Ishikawa (cell line): ENCODE data around the gene CCDC188.

Experiments
- CEBPB ChIP-seq: IDR thresholded peaks from 2 replicates; pipeline ENCODE4 v1.6.1; 2012
- CREB1 ChIP-seq: IDR thresholded peaks from 2 replicates; pipeline ENCODE4 v1.6.1; 2012; ENCODE audit warnings: low read depth
- EGR1 ChIP-seq: IDR thresholded peaks from 2 replicates; pipeline ENCODE4 v1.6.1; 2012
- EP300 ChIP-seq: IDR thresholded peaks from 2 replicates; pipeline ENCODE4 v1.6.1; 2012; ENCODE audit warnings: borderline replicate concordance
- FOXM1 ChIP-seq: IDR thresholded peaks from 2 replicates; pipeline ENCODE4 v1.6.1; 2012; ENCODE audit warnings: low read depth, borderline replicate concordance
- MAX ChIP-seq: IDR thresholded peaks from 2 replicates; pipeline ENCODE4 v1.6.1; 2012
- NFIC ChIP-seq: IDR thresholded peaks from 2 replicates; pipeline ENCODE4 v1.6.1; 2012
- RAD21 ChIP-seq: IDR thresholded peaks from 2 replicates; pipeline ENCODE4 v1.6.1; 2012; ENCODE audit warnings: low read depth
- TAF1 ChIP-seq: IDR thresholded peaks from 2 replicates; pipeline ENCODE4 v1.6.1; 2012; ENCODE audit warnings: low read depth, mild to moderate bottlenecking
- TCF12 ChIP-seq: IDR thresholded peaks from 2 replicates; pipeline ENCODE4 v1.6.1; 2012; ENCODE audit warnings: low read depth
- TEAD4 ChIP-seq: IDR thresholded peaks from 2 replicates; pipeline ENCODE4 v1.6.1; 2012
- USF1 ChIP-seq: IDR thresholded peaks from 2 replicates; pipeline ENCODE4 v1.6.1; 2012
- YY1 ChIP-seq: IDR thresholded peaks from 2 replicates; pipeline ENCODE4 v1.6.1; 2012; ENCODE audit warnings: low read depth
- ZBTB7A ChIP-seq: IDR thresholded peaks from 2 replicates; pipeline ENCODE4 v1.6.1; 2012; ENCODE audit warnings: low read depth
- TF ChIP-seq, protein P1 (sequence below): IDR thresholded peaks from 2 replicates; pipeline ENCODE4 v1.6.1; 2012; ENCODE audit warnings: low read depth, mild to moderate bottlenecking

CCDC188 gene

GRCh38 chr22:20159076-20159475, 8.2 kb upstream of the CCDC188 start:
- TF ChIP-seq RAD21 (peak; percentile 2; the same call in 1 of the 2 replicates), YY1 (no peak)

GRCh38 chr22:20158391-20159036, 7.7 kb upstream of the CCDC188 start:
- no peak for TF ChIP-seq EP300
- TF ChIP-seq, protein P1, sequence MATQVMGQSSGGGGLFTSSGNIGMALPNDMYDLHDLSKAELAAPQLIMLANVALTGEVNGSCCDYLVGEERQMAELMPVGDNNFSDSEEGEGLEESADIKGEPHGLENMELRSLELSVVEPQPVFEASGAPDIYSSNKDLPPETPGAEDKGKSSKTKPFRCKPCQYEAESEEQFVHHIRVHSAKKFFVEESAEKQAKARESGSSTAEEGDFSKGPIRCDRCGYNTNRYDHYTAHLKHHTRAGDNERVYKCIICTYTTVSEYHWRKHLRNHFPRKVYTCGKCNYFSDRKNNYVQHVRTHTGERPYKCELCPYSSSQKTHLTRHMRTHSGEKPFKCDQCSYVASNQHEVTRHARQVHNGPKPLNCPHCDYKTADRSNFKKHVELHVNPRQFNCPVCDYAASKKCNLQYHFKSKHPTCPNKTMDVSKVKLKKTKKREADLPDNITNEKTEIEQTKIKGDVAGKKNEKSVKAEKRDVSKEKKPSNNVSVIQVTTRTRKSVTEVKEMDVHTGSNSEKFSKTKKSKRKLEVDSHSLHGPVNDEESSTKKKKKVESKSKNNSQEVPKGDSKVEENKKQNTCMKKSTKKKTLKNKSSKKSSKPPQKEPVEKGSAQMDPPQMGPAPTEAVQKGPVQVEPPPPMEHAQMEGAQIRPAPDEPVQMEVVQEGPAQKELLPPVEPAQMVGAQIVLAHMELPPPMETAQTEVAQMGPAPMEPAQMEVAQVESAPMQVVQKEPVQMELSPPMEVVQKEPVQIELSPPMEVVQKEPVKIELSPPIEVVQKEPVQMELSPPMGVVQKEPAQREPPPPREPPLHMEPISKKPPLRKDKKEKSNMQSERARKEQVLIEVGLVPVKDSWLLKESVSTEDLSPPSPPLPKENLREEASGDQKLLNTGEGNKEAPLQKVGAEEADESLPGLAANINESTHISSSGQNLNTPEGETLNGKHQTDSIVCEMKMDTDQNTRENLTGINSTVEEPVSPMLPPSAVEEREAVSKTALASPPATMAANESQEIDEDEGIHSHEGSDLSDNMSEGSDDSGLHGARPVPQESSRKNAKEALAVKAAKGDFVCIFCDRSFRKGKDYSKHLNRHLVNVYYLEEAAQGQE, result no peak
- TF ChIP-seq ZBTB7A, result no peak
- TF ChIP-seq FOXM1, result no peak
- TF ChIP-seq TAF1, result no peak
- TF ChIP-seq RAD21, result no peak
- TF ChIP-seq NFIC, result no peak
- no peak for TF ChIP-seq MAX
- no peak for TF ChIP-seq YY1
- no peak for TF ChIP-seq CREB1
- TF ChIP-seq TEAD4, result no peak
- no peak for TF ChIP-seq USF1
- no peak for TF ChIP-seq TCF12
- TF ChIP-seq CEBPB, result no peak
- no peak for TF ChIP-seq EGR1

DNA sequence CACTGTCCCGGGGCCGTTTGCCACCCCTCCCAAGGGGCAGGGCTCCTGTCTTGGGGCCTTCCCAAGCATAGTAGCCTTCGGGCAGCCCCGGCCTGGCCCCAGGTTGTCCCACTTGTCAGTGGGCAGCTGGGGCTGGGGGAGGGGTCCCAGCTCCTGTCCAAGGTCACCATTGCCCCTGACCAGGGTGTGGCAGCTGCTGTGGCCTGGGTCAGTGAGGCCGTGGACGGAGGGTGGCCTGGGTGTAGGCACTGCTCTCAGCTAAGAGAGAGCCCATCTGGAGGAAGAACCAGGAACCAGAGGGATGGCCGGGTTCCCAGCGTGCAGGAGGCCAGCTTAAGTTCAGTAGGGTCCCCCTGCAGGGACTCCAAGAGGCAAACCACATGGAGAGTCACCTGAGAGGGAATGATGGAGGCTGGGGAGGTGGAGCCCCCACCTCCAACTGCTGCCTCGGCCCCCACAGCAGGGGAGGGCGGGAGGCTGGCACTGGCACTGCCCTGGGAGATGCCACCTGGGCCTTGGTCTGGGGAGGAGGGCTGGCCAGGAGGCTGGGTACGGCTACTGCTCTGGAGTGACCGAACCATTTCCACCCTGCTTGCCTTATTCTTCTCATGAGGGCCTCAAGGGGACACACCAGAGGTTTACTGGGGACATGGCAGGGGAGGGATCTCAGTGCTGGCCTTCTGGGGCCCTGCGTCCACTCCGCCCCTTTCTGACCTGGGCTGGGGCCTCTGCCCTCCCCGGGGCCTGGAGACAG, 6.8 kb upstream of the CCDC188 start:
- TF ChIP-seq TAF1 (no peak), CEBPB (no peak), ZBTB7A (no peak), EP300 (no peak), USF1 (no peak), TCF12 (no peak), TEAD4 (no peak), EGR1 (no peak)
- TF ChIP-seq, protein P1, result no peak

DNA sequence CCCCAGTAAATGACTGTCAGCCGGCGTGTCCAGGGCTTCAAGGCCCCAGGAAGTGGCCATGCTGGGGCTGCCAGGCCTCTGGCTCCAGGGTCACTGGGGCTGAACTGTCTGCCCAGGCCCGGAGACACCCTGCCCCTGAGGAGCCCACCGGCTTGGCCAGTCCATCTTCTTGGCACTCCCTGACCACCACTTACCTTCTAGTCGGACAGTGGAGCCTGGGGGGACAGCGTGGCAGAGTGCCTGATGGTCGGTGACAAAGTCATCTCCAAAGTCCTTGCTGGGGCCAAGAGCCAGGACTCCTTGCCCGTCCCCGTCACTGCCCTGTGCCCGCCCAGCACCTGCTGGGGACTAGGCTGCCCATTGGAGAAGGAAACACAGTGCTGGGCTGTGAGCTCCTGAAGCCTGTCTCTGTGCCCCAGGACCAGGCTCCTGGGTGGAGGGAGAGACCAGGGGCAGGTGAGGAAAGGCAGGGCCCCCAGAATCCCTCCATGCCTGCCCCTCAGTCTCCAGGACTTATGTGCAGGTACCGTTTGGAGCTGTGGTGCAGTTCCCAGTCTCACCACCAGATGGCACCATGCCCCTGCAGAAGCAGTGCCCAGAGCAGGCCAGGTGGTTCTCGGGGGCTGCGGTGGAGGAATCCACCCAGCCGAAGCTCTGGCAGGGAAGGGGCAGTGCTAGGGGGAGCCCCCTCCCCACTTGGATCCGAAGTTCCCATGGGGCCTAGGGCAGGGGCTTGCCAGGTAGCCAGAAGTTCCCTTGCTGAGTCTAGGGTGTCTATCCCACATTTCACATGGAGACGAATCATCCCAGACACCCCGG, 6.0 kb upstream of the CCDC188 start:
- TF ChIP-seq TCF12, result no peak
- TF ChIP-seq, protein P1, result no peak
- TF ChIP-seq RAD21, result peak; percentile 99

GRCh38 chr22:20156042-20156389, 5.2 kb upstream of the CCDC188 start:
- no peak for TF ChIP-seq EP300
- no peak for TF ChIP-seq USF1
- TF ChIP-seq TAF1, result no peak
- no peak for TF ChIP-seq CEBPB
- no peak for TF ChIP-seq NFIC
- no peak for TF ChIP-seq ZBTB7A
- TF ChIP-seq RAD21, result no peak
- TF ChIP-seq, protein P1, result no peak
- no peak for TF ChIP-seq FOXM1
- no peak for TF ChIP-seq TCF12
- TF ChIP-seq MAX, result no peak
- no peak for TF ChIP-seq TEAD4
- TF ChIP-seq YY1, result no peak
- no peak for TF ChIP-seq CREB1
- no peak for TF ChIP-seq EGR1
